Measurements from ENCODE around the gene SLC41A2. TPM values are rescaled to one million over a fixed set of nuclear protein-coding genes. Genes with fewer than 3 reads are reported as not detected.

The SLC41A2 gene
- total RNA-seq, 1 donor, result 16.8 TPM

- H3K4me3 ChIP-seq (ENCODE audit: low read depth, low read length), result no peak overlapping the region
- TF ChIP-seq, protein P1, sequence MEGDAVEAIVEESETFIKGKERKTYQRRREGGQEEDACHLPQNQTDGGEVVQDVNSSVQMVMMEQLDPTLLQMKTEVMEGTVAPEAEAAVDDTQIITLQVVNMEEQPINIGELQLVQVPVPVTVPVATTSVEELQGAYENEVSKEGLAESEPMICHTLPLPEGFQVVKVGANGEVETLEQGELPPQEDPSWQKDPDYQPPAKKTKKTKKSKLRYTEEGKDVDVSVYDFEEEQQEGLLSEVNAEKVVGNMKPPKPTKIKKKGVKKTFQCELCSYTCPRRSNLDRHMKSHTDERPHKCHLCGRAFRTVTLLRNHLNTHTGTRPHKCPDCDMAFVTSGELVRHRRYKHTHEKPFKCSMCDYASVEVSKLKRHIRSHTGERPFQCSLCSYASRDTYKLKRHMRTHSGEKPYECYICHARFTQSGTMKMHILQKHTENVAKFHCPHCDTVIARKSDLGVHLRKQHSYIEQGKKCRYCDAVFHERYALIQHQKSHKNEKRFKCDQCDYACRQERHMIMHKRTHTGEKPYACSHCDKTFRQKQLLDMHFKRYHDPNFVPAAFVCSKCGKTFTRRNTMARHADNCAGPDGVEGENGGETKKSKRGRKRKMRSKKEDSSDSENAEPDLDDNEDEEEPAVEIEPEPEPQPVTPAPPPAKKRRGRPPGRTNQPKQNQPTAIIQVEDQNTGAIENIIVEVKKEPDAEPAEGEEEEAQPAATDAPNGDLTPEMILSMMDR (IDR thresholded peaks at IDR 0.05; ENCODE audit: insufficient read depth, low read depth, low read length), result no peak
Measured at GRCh38 chr12:104942075-104942474, 16.0 kb downstream of the SLC41A2 start.

GRCh38 chr12:104941454-104941853 lies 16.6 kb downstream of the SLC41A2 start:
- no peak for DNase-seq (ENCODE audit: low read depth)
- no peak overlapping the region for H3K4me3 ChIP-seq (ENCODE audit: low read depth, low read length)
- TF ChIP-seq, protein P1 (IDR thresholded peaks at IDR 0.05; ENCODE audit: insufficient read depth, low read depth, low read length), result no peak

More at GRCh38 chr12:104942075-104942474, 16.0 kb downstream of the SLC41A2 start:
- no peak for DNase-seq (ENCODE audit: low read depth)

GRCh38 chr12:104939089-104939488 lies 19.0 kb downstream of the SLC41A2 start:
- DNase-seq (ENCODE audit: low read depth), result no peak
- TF ChIP-seq, protein P1 (IDR thresholded peaks at IDR 0.05; ENCODE audit: insufficient read depth, low read depth, low read length), result no peak

GRCh38 chr12:104938371-104938770 lies 19.7 kb downstream of the SLC41A2 start:
- no peak for DNase-seq (ENCODE audit: low read depth)
- no peak overlapping the region for H3K4me3 ChIP-seq (ENCODE audit: low read depth, low read length)
- TF ChIP-seq, protein P1 (IDR thresholded peaks at IDR 0.05; ENCODE audit: insufficient read depth, low read depth, low read length), result no peak

More at GRCh38 chr12:104939089-104939488, 19.0 kb downstream of the SLC41A2 start:
- no peak overlapping the region for H3K4me3 ChIP-seq (ENCODE audit: low read depth, low read length)

GRCh38 chr12:104935886-104936285 lies 22.2 kb downstream of the SLC41A2 start:
- TF ChIP-seq, protein P1 (IDR thresholded peaks at IDR 0.05; ENCODE audit: insufficient read depth, low read depth, low read length), result no peak
- DNase-seq (ENCODE audit: low read depth), result no peak
- H3K4me3 ChIP-seq (ENCODE audit: low read depth, low read length), result no peak overlapping the region

DNA sequence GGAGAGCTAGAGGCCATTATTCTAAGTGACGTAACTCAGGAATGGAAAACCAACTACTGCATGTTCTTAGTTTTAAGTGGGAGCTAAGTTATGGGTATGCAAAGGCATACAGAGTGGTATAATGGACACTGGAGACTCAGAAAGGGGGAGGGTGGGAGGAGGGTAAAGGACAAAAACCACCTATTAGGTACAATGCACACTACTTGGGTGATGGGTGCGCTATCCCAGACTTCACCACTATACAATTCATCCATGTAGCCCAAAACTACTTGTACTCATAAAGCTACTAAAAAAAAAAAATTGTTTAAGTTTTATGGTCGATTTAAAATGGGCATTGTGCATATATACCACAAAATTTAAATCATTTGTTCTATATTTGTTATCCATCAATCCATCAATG lies 24.3 kb downstream of the SLC41A2 start:
- TF ChIP-seq, protein P1 (IDR thresholded peaks at IDR 0.05; ENCODE audit: insufficient read depth, low read depth, low read length), result no peak
- no peak for DNase-seq (ENCODE audit: low read depth)
- no peak overlapping the region for H3K4me3 ChIP-seq (ENCODE audit: low read depth, low read length)

DNA sequence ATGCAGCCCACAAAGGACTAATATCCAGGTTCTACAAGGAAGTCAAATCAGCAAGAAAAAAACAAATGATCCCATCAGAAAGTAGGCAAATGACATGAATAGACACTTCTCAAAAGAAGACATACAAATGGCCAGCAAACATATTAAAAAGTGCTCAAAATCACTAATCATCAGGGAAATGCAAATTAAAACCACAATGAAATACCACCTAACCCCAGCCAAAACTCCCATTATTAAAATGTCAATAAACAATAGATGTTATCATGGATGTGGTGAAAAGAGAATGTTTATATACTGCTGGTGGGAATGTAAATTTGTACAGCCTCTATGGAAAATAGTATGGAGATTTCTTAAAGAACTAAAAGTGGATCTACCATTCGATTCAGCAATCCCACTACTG lies 25.0 kb downstream of the SLC41A2 start:
- H3K4me3 ChIP-seq (ENCODE audit: low read depth, low read length), result no peak overlapping the region
- no peak for DNase-seq (ENCODE audit: low read depth)
- TF ChIP-seq, protein P1 (IDR thresholded peaks at IDR 0.05; ENCODE audit: insufficient read depth, low read depth, low read length), result no peak
